ENCODE measurements around the gene MREG.
"Not testable (repeated sequence)": the region's sequence is repeated elsewhere in the genome, so short reads cannot be mapped to it uniquely, and the experiment has no call there.

The MREG gene

GRCh38 chr2:215988556-215989207 is 24.7 kb downstream of the MREG start:
- DNase-seq (ENCODE audit: low read depth), result not testable (repeated sequence)

DNA sequence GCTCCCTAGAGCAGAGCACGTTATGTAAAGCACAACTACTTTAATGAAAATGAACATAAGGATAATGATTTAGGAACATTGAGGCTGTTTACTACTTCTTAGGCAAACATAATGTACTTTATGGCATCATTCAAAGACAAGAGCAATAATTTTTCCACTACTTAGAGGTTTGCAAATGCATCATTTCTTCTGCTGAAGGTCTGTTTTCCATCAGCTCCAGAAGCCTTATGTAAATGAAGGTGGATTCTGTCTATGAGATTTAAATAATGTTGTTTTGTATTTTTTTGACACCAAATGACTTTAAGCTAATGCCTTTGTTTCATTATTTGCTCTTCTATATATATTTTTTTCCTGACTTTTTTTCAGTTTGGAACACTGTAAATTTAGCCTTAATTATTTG is 28.1 kb downstream of the MREG start:
- no peak for DNase-seq (ENCODE audit: low read depth)

DNA sequence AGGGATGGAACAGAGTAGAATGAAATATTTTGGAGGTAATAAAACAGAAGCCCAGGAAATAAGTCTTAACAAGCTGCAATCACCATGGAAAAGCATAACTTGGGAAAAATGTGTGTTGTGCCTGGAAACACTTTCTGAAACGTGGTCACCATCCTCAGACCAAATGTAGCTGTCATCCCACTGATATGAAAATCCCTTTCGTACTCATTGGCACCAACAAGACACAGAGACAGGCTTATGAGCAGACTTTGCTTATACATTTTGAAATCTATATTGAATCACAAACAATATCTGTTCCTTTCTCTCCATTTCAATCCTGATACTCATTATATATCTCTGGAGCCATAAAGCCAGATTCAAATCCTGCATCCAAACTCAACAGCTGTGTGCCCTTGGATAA is 28.7 kb downstream of the MREG start:
- no peak for DNase-seq (ENCODE audit: low read depth)

- DNase-seq (ENCODE audit: low read depth), result no peak
Measured at GRCh38 chr2:215983581-215984351, 29.6 kb downstream of the MREG start.

DNA sequence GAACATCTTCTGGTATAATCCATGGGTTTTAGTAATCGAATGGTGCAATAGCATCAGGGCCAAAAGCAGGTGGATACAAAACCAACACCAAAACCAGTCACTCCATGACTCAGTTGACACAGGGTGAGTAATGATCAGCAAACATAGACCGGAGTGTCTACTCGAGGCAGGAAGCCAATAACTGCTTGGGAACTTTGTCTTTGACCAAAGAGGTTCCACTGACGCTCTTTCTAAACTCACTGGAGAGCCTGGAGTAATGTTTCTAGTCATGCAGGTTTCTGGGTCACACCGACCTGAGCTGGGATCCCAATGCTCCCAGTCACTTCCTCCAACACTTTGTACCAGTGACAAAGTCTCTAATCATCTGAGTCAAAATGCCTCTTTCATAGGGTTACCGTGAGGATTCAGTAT is 30.9 kb downstream of the MREG start:
- no peak for DNase-seq (ENCODE audit: low read depth)

- DNase-seq (ENCODE audit: low read depth), result no peak
Measured at GRCh38 chr2:215981115-215981514, 32.2 kb downstream of the MREG start.

DNA sequence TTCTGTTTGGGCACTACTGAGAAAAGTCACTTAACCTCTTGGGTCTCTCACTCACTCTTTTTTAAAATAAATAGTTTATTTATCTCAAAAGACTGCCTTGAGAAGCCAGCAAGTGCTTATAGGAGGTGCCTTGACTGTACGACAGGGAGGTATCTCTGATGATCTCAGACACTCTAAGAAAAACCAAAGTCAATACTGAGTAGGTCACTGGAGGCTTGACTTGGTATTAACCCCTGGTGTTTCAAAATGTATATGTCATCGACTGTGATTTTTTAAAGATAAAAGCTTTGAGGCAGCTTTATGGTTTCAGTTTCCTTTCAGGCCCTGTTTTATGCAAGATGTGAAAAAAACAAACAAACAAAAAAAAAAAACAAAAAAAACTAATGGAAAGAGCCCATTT is 33.7 kb downstream of the MREG start:
- DNase-seq (ENCODE audit: low read depth), result no peak

- no peak for DNase-seq (ENCODE audit: low read depth)
Measured at GRCh38 chr2:215974700-215975429, 38.5 kb downstream of the MREG start.

DNA sequence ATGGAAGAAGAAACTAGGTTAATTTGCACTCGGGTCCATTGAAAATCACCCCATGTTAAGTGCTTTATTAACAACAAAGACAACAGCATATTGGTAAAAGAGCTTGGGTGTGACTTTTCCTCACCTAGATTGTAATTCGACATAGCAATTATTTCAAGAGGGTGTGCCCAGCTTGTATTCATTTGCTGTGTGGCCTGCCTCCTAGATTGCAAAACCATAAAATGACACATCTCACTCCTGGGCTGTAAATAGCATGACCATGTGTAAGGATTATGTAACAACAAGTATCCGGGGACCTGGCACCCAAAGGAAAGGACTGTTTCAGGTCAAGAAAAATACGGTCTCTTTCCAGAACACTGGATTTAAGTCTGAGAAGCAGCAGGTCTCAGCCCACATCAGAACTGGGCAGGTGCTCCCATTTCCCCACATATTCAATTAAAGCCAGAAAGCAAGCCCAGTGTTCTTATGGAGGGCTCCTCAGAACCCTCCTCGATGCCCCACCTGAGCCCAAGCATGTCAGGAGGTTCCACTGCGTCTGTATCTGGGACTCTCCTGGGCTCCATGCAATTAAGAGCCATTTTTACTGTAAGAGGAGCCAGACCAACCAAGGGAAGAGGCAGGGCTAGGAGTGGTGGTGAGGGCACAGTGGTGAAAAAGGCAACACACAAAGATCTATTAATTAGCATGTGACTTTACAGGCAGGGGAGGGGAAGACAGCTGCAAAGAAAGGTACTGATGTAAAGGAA is 39.2 kb downstream of the MREG start:
- DNase-seq (ENCODE audit: low read depth), result no peak

DNA sequence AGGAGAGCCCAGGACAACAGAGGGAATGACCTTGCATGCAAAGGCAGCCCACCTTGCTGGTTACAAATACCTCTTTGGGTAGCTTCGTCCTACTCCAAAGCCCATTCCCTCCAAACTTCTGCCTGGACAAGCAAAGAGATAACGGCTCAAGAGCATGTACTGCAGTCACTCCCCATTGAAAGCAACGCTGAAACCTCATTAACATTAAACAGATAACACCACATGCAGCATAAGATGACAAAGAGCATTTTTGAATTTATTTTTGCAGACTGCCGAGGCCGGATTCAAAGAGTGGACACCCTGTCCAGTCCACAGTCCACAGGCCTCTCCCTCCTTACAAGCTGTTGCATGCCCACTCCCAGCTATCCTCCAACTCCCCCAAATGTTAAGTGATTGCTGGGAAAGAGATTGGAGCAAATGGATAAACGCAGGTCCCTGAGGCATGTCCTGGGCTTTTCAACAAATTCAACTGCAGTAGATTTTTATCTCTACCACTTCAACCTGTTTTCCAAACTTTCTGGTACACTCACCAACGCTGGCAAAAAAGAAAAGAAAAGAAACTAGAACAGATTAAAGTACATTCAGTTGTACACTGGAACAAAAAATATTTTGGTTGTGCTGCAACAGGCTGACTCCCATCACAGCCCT is 40.1 kb downstream of the MREG start:
- no peak for DNase-seq (ENCODE audit: low read depth)

GRCh38 chr2:215971671-215972070 is 41.7 kb downstream of the MREG start:
- DNase-seq (ENCODE audit: low read depth), result no peak

DNA sequence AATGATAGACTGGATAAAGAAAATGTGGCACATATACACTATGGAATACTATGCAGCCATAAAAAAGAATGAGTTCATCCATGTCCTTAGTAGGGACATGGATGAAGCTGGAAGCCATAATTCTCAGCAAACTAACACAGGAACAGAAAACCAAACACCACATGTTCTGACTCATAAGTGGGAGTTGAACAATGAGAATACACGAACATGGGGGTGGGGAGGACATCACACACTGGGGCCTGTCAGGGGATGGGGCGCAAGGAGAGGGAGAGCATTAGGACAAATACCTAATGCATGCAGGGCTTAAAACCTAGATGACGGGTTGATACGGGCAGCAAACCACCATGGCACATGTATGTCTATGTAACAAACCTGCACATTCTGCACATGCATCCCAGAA is 42.5 kb downstream of the MREG start:
- DNase-seq (ENCODE audit: low read depth), result not testable (repeated sequence)

GRCh38 chr2:215970425-215970824 is 42.9 kb downstream of the MREG start:
- no peak for DNase-seq (ENCODE audit: low read depth)

DNA sequence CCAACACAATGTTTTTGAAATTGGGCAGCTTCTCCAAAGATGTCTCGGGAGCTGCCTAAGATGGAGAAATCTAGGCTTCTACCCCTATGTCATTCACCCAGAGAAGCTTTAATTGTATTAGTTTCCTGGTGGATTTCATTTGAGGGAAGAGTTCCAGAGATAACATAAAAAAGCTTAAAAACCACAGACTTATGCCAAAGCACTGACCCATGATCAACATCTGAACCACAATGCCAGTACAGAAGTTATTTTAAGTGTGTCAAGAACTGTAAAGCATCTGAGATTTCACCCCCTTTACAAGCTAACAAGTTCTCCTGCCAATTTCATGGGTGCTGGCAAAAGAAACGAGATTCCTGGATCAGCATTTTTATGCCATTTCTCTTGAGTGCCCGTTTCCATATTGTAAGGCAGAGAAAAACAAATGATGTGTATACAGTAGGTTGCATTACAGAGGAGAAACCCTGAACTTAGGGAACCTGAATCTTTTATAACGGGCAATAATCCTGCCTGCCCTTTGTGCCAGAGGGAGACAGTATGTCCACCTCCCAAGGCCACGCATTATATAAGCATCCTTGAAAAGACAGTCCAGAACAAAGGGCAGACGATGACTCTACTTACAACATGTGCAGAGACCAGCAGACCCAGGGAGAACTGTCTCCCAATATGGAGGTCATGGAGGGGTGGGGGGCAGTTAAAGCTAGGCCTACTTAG is 44.1 kb downstream of the MREG start:
- DNase-seq (ENCODE audit: low read depth), result no peak

DNA sequence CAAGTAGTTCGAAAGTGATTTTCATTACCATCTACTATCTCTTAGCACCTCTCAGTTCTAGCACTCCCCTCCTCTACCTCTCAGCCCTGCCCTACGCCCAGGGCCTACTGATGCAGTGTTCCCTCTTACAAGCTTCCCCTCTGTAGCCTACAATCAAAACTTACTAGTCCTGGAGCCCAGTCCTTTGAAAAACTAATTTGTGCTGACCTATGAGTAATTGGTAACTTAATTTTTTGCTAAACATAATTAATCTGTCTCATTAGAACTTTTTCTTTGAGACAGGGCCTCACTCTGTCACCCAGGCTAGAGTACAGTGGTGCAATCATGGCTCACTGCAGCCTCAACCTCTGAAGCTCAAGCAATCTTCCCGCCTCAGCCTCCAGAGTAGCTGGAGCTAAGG is 44.9 kb downstream of the MREG start:
- DNase-seq (ENCODE audit: low read depth), result no peak

DNA sequence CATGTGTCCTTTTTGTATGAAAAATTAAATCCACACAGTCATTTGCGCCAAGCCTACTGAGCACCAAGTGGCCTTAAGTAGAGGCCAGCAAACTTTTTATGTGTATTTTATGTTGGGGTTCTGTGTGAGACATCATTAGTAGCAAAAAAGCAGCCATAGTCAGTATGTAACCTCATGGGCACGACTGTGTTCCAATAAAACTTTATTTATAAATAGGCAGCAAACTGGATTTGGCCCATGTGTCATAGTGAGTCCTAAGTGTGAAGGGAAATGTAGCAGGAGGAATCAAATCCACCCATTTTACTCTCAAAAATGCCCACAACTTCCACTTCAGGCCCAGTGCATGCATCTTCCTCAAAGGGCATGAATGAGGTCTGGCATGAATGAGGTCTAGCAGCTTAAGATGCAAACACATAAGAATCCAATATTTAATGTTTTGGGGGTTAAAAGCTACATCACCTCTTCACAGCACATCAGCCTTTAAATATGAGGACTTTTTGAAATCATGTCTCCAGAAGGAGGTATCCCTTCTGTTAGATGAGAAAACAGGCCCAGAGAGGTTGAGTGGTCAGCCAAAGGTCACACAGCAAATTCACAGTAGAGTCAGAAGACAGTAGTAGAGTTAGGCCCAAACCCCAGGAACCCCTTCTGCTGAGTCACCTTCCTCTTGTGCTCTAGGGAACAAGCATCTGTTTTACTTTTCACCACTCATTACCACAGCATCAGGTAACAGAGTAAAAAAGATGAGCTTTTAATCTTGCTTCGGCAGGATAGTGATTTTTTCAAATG is 45.6 kb downstream of the MREG start:
- no peak for DNase-seq (ENCODE audit: low read depth)

GRCh38 chr2:215966951-215967350 is 46.4 kb downstream of the MREG start:
- no peak for DNase-seq (ENCODE audit: low read depth)

- no peak for DNase-seq (ENCODE audit: low read depth)
Measured at GRCh38 chr2:215966274-215966673, 47.1 kb downstream of the MREG start.

GRCh38 chr2:215965532-215966165 is 47.7 kb downstream of the MREG start:
- DNase-seq (ENCODE audit: low read depth), result no peak

- no peak for DNase-seq (ENCODE audit: low read depth)
Measured at GRCh38 chr2:215961981-215962380, 51.4 kb downstream of the MREG start.
